ENCODE results near the gene COA7.

GRCh38 chr1:52693843-52694242, 4.3 kb downstream of the COA7 start:
- TF ChIP-seq POLR2A (IDR thresholded peaks at IDR 0.05) (no peak), CTCF (IDR thresholded peaks at IDR 0.05) (no peak)

Measured in Peyer's patch (tissue), 4 donors.